PC-9 (cell line): ENCODE results near the gene CACNA1G.

Experiments
- CTCF ChIP-seq: fragments of 200-600 bp; sonication (generic); conservative IDR thresholded peaks from 2 replicates; pipeline ENCODE4 v1.6.1; 2017; ENCODE audit warnings: mixed run types, antibody characterized with exemption, mild to moderate bottlenecking, moderate library complexity
- EZH2 ChIP-seq: fragments of 200-600 bp; sonication (generic); IDR thresholded peaks from 2 replicates; pipeline ENCODE4 v1.8.0; 2017; ENCODE audit warnings: antibody characterized with exemption, low read depth

- TF ChIP-seq CTCF: no peak
- TF ChIP-seq EZH2: no peak
These were observed 101.4 kb downstream of the CACNA1G start for GRCh38 chr17:50661795-50662391.
